ENCODE measurements around the gene TXNDC12. TPM values are rescaled to one million over a fixed set of nuclear protein-coding genes. Genes with fewer than 3 reads are reported as not detected.

TXNDC12 gene
- total and polyA plus RNA-seq, 9 of the 15 experiments (the other 6 are each of a cell fraction or from before 2014, with no cell fraction given) = 17.0 to 60.8 (median 37.8) TPM

DNA sequence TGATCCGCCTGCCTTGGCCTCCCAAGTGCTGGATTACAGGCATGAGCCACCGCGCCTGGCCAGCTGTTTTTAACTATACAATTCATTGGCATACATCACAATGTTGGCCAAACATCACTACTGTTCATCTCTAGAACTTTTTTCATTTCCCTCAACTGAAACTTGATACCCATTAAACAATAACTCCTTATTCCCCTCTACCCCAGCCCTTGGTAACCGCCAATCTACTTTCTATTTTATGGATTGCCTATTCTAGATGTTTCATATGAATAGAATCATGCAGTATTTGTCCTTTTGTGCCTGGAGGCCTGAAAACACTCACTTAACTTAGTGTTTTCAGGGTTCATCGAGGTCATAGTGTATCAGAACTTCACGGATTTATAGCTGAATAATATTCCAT, 17.3 kb upstream of the TXNDC12 start (continued):
- TF ChIP-seq, protein P1, sequence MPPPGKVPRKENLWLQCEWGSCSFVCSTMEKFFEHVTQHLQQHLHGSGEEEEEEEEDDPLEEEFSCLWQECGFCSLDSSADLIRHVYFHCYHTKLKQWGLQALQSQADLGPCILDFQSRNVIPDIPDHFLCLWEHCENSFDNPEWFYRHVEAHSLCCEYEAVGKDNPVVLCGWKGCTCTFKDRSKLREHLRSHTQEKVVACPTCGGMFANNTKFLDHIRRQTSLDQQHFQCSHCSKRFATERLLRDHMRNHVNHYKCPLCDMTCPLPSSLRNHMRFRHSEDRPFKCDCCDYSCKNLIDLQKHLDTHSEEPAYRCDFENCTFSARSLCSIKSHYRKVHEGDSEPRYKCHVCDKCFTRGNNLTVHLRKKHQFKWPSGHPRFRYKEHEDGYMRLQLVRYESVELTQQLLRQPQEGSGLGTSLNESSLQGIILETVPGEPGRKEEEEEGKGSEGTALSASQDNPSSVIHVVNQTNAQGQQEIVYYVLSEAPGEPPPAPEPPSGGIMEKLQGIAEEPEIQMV (tag; conservative IDR thresholded peaks at IDR 0.05; ENCODE audit: low read depth) = no peak
- TF ChIP-seq, protein P2, sequence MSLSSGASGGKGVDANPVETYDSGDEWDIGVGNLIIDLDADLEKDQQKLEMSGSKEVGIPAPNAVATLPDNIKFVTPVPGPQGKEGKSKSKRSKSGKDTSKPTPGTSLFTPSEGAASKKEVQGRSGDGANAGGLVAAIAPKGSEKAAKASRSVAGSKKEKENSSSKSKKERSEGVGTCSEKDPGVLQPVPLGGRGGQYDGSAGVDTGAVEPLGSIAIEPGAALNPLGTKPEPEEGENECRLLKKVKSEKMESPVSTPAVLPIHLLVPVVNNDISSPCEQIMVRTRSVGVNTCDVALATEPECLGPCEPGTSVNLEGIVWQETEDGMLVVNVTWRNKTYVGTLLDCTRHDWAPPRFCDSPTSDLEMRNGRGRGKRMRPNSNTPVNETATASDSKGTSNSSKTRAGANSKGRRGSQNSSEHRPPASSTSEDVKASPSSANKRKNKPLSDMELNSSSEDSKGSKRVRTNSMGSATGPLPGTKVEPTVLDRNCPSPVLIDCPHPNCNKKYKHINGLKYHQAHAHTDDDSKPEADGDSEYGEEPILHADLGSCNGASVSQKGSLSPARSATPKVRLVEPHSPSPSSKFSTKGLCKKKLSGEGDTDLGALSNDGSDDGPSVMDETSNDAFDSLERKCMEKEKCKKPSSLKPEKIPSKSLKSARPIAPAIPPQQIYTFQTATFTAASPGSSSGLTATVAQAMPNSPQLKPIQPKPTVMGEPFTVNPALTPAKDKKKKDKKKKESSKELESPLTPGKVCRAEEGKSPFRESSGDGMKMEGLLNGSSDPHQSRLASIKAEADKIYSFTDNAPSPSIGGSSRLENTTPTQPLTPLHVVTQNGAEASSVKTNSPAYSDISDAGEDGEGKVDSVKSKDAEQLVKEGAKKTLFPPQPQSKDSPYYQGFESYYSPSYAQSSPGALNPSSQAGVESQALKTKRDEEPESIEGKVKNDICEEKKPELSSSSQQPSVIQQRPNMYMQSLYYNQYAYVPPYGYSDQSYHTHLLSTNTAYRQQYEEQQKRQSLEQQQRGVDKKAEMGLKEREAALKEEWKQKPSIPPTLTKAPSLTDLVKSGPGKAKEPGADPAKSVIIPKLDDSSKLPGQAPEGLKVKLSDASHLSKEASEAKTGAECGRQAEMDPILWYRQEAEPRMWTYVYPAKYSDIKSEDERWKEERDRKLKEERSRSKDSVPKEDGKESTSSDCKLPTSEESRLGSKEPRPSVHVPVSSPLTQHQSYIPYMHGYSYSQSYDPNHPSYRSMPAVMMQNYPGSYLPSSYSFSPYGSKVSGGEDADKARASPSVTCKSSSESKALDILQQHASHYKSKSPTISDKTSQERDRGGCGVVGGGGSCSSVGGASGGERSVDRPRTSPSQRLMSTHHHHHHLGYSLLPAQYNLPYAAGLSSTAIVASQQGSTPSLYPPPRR (CRISPR knock-in tag; IDR thresholded peaks at IDR 0.05; ENCODE audit: borderline replicate concordance) = no peak
- TF ChIP-seq SMARCA4 (IDR thresholded peaks at IDR 0.05) = no peak
- TF ChIP-seq ARNT (IDR thresholded peaks at IDR 0.05) = no peak
- TF ChIP-seq HNRNPL (IDR thresholded peaks at IDR 0.05; ENCODE audit: low read depth, low read length) = no peak
- TF ChIP-seq, protein P3, sequence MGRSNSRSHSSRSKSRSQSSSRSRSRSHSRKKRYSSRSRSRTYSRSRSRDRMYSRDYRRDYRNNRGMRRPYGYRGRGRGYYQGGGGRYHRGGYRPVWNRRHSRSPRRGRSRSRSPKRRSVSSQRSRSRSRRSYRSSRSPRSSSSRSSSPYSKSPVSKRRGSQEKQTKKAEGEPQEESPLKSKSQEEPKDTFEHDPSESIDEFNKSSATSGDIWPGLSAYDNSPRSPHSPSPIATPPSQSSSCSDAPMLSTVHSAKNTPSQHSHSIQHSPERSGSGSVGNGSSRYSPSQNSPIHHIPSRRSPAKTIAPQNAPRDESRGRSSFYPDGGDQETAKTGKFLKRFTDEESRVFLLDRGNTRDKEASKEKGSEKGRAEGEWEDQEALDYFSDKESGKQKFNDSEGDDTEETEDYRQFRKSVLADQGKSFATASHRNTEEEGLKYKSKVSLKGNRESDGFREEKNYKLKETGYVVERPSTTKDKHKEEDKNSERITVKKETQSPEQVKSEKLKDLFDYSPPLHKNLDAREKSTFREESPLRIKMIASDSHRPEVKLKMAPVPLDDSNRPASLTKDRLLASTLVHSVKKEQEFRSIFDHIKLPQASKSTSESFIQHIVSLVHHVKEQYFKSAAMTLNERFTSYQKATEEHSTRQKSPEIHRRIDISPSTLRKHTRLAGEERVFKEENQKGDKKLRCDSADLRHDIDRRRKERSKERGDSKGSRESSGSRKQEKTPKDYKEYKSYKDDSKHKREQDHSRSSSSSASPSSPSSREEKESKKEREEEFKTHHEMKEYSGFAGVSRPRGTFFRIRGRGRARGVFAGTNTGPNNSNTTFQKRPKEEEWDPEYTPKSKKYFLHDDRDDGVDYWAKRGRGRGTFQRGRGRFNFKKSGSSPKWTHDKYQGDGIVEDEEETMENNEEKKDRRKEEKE (IDR thresholded peaks at IDR 0.05; ENCODE audit: borderline replicate concordance in 1 of 2, control insufficient read depth in 1 of 2, low read depth in 2 of 2, low read length in 1 of 2) = no peak
- TF ChIP-seq TAF7 (tag; IDR thresholded peaks at IDR 0.05) = no peak
- TF ChIP-seq POLR2G (IDR thresholded peaks at IDR 0.05; ENCODE audit: low read depth, low read length) = no peak
- no peak for TF ChIP-seq ZBED1 (IDR thresholded peaks at IDR 0.05)
- no peak for TF ChIP-seq SP2 (IDR thresholded peaks at IDR 0.05; ENCODE audit: extremely low read depth, low read depth, low read length, poor library complexity, severe bottlenecking)
